H1 (cell line): ENCODE results near the gene CD14. TPM values are rescaled to one million over a fixed set of nuclear protein-coding genes. Genes with fewer than 3 reads are reported as not detected.
A peak's percentile ranks its signal among the peaks of the same experiment; 100 is the strongest.

ENCODE experiments used
- CTCF ChIA-PET: fragments of 300-600 bp; sonication (Branson Sonifier 250); formaldehyde crosslinking; loops from one replicate; lab custom pipeline; 2021; ENCODE audit not compliant: partially characterized antibody; lab: Charles Lee
- POLR2A ChIA-PET: fragments of 300-600 bp; sonication (Branson Sonifier 250); formaldehyde crosslinking; loops from one replicate; lab custom pipeline; 2021; ENCODE audit warnings: inconsistent platforms; ENCODE audit not compliant: partially characterized antibody; lab: Charles Lee
- DNase-seq, 2 experiments: peaks; one replicate each; pipeline versions ENCODE4 v3.0.0 to v3.0.0-alpha.2; 2010 to 2022; ENCODE audit warnings: low spot score in 2 of 2, low read depth in 1 of 2, mixed read lengths in 1 of 2
- FAIRE-seq: peaks from 2 replicates; lab custom pipeline; 2011; peaks lifted over from hg19 to GRCh38; lab: Jason Lieb, UNC
- H2AFZ ChIP-seq: 2 replicates; pipeline ENCODE4 v1.8.1; 2012; ENCODE audit warnings: low read length, inconsistent platforms
- H2AK5ac ChIP-seq: 2 replicates; pipeline ENCODE4 v1.6.1; 2013; ENCODE audit warnings: low read depth, low read length
- H2BK120ac ChIP-seq: replicated peaks from 2 replicates; pipeline ENCODE3; 2013; ENCODE audit warnings: low read depth, low read length, inconsistent platforms
- H2BK12ac ChIP-seq: 2 replicates; pipeline ENCODE4 v1.6.1; 2013; ENCODE audit warnings: low read depth, low read length
- H2BK15ac ChIP-seq: 2 replicates; pipeline ENCODE4 v1.6.1; 2013; ENCODE audit warnings: low read length
- H2BK20ac ChIP-seq: 2 replicates; pipeline ENCODE4 v1.6.1; 2013; ENCODE audit warnings: low read length
- H2BK5ac ChIP-seq: 2 replicates; pipeline ENCODE4 v1.6.1; 2013; ENCODE audit warnings: low read depth, low read length
- H3K14ac ChIP-seq: 2 replicates; pipeline ENCODE4 v1.6.1; 2013; ENCODE audit warnings: inconsistent platforms; ENCODE audit not compliant: insufficient read length
- H3K18ac ChIP-seq: 2 replicates; pipeline ENCODE4 v1.6.1; 2013; ENCODE audit warnings: low read length; ENCODE audit errors: extremely low read depth
- H3K23ac ChIP-seq: 2 replicates; pipeline ENCODE4 v1.6.1; 2013; ENCODE audit warnings: inconsistent platforms; ENCODE audit not compliant: insufficient read length
- H3K23me2 ChIP-seq: 2 replicates; pipeline ENCODE4 v1.6.1; 2013; ENCODE audit warnings: low read depth, low read length
- H3K27ac ChIP-seq: 2 replicates; pipeline ENCODE4 v1.6.1; 2011; ENCODE audit warnings: low read depth, low read length, inconsistent platforms
- H3K27me3 ChIP-seq, 4 experiments: replicated peaks in 1 of 4; 1 replicate in 1 of 4; 2 replicates in 3 of 4; pipeline versions ENCODE4 v1.6.1 to v1.8.1; 2011 to 2013; ENCODE audit warnings: low read length in 3 of 4, mild to moderate bottlenecking in 3 of 4, inconsistent platforms in 2 of 4, mixed read lengths in 2 of 4, moderate library complexity in 1 of 4; ENCODE audit not compliant: control insufficient read depth in 3 of 4, insufficient read depth in 3 of 4; ENCODE audit errors: extremely low read depth in 1 of 4
- H3K36me3 ChIP-seq, 4 experiments: 2 replicates each; pipeline versions ENCODE4 v1.6.1 to v1.8.1; 2011 to 2013; ENCODE audit warnings: mild to moderate bottlenecking in 4 of 4, low read length in 3 of 4, moderate library complexity in 2 of 4, control low read depth in 1 of 4, inconsistent platforms in 1 of 4; ENCODE audit not compliant: insufficient read depth in 4 of 4, control insufficient read depth in 2 of 4
- H3K4ac ChIP-seq: replicated peaks from 2 replicates; pipeline ENCODE3; 2013; ENCODE audit warnings: low read length, low read depth, mixed read lengths, inconsistent platforms; ENCODE audit not compliant: insufficient read length
- H3K4me1 ChIP-seq, 4 experiments: replicated peaks in 1 of 4; 1 replicate in 1 of 4; 2 replicates in 3 of 4; pipeline versions ENCODE4 v1.6.1 to v1.8.1; 2011 to 2013; ENCODE audit warnings: low read length in 3 of 4, inconsistent platforms in 2 of 4, mixed read lengths in 1 of 4; ENCODE audit not compliant: insufficient read depth in 4 of 4, control insufficient read depth in 3 of 4
- H3K4me2 ChIP-seq, 2 experiments: 2 replicates each; pipeline versions ENCODE4 v1.6.1 to v1.8.1; 2011 to 2013; ENCODE audit warnings: low read depth in 2 of 2, low read length in 2 of 2, control low read depth in 1 of 2, inconsistent platforms in 1 of 2, mild to moderate bottlenecking in 1 of 2; ENCODE audit not compliant: insufficient read depth in 1 of 2
- H3K4me3 ChIP-seq, 4 experiments: fragments of 200-600, 300-600 bp in 1 of 4; sonication (generic), shearing (Covaris generic), sonication (Bioruptor Twin) in 1 of 4; 2 replicates each; pipeline versions ENCODE4 v1.5.1 to v1.8.1; 2011 to 2016; ENCODE audit warnings: low read length in 4 of 4, low read depth in 3 of 4, control low read depth in 2 of 4, inconsistent platforms in 2 of 4, mild to moderate bottlenecking in 2 of 4, mixed read lengths in 1 of 4, moderate library complexity in 1 of 4; ENCODE audit not compliant: insufficient read depth in 2 of 4; ENCODE audit errors: extremely low read depth in 1 of 4
- H3K56ac ChIP-seq: replicated peaks from 2 replicates; pipeline ENCODE3; 2013; ENCODE audit warnings: low read depth, mild to moderate bottlenecking, mixed read lengths, low read length, inconsistent platforms; ENCODE audit not compliant: insufficient read length
- H3K79me1 ChIP-seq: 2 replicates; pipeline ENCODE4 v1.6.1; 2013; ENCODE audit warnings: low read depth, low read length, control low read depth
- H3K79me2 ChIP-seq, 2 experiments: 2 replicates each; pipeline versions ENCODE4 v1.6.1 to v1.8.1; 2012 to 2013; ENCODE audit warnings: low read length in 2 of 2, mild to moderate bottlenecking in 2 of 2, inconsistent platforms in 1 of 2; ENCODE audit not compliant: insufficient read depth in 2 of 2, control insufficient read depth in 1 of 2
- H3K9ac ChIP-seq, 4 experiments: replicated peaks in 1 of 4; 1 replicate in 1 of 4; 2 replicates in 3 of 4; pipeline versions ENCODE4 v1.6.1 to v1.8.1; 2011 to 2013; ENCODE audit warnings: low read depth in 3 of 4, low read length in 3 of 4, control low read depth in 2 of 4, mild to moderate bottlenecking in 2 of 4, moderate library complexity in 2 of 4, inconsistent platforms in 1 of 4; ENCODE audit errors: extremely low read depth in 1 of 4
- H3K9me3 ChIP-seq, 2 experiments: 2 replicates each; pipeline versions ENCODE4 v1.6.1 to v1.8.1; 2012 to 2013; ENCODE audit warnings: mild to moderate bottlenecking in 2 of 2, moderate library complexity in 2 of 2, control low read depth in 1 of 2, inconsistent platforms in 1 of 2, low read depth in 1 of 2, low read length in 1 of 2, mixed read lengths in 1 of 2; ENCODE audit not compliant: insufficient read depth in 2 of 2
- H4K20me1 ChIP-seq, 2 experiments: replicated peaks in 1 of 2; 2 replicates each; pipeline versions ENCODE3 to v1.8.1; 2011 to 2013; ENCODE audit warnings: inconsistent platforms in 2 of 2, low read length in 2 of 2, mild to moderate bottlenecking in 1 of 2; ENCODE audit not compliant: insufficient read depth in 2 of 2, control insufficient read depth in 1 of 2
- H4K5ac ChIP-seq: 2 replicates; pipeline ENCODE4 v1.6.1; 2013; ENCODE audit warnings: low read length, low read depth, mixed read lengths, inconsistent platforms; ENCODE audit not compliant: insufficient read length
- H4K8ac ChIP-seq: 2 replicates; pipeline ENCODE4 v1.8.0; 2013; ENCODE audit warnings: mild to moderate bottlenecking, moderate library complexity, low read length, inconsistent platforms; ENCODE audit not compliant: insufficient read depth; ENCODE audit errors: extremely low read depth
- H4K91ac ChIP-seq: replicated peaks from 2 replicates; pipeline ENCODE3; 2013; ENCODE audit warnings: low read length, mixed read lengths, inconsistent platforms; ENCODE audit not compliant: insufficient read length
- ASH2L ChIP-seq: fragments of 200-600, 300-600 bp; sonication (generic); IDR thresholded peaks from one replicate; pipeline ENCODE4 v1.7.1; 2017; ENCODE audit warnings: low read length
- CREB1 ChIP-seq: IDR thresholded peaks from 2 replicates; pipeline ENCODE4 v1.6.1; 2012; ENCODE audit warnings: inconsistent platforms
- EP300 ChIP-seq, 2 experiments: IDR thresholded peaks; 1 replicate in 1 of 2; 2 replicates in 1 of 2; pipeline ENCODE4 v1.6.1; 2011 to 2012; ENCODE audit warnings: low read depth in 2 of 2, low read length in 2 of 2, mild to moderate bottlenecking in 2 of 2, borderline replicate concordance in 1 of 2, inconsistent platforms in 1 of 2, moderate library complexity in 1 of 2
- GTF2F1 ChIP-seq: IDR thresholded peaks from 2 replicates; pipeline ENCODE4 v1.6.1; 2012; ENCODE audit warnings: low read depth, low read length, improper control_type of control experiment, borderline replicate concordance
- POLR2AphosphoS5 ChIP-seq: IDR thresholded peaks from 2 replicates; pipeline ENCODE4 v1.6.1; 2011; ENCODE audit warnings: low read depth, low read length
- RBBP5 ChIP-seq: IDR thresholded peaks from 2 replicates; pipeline ENCODE4 v1.7.1; 2012; ENCODE audit warnings: low read depth, mild to moderate bottlenecking, inconsistent platforms, low read length, moderate library complexity, borderline replicate concordance
- SAP30 ChIP-seq: fragments of 300-600 bp; sonication (generic); IDR thresholded peaks from 2 replicates; pipeline ENCODE4 v1.7.1; 2012; ENCODE audit warnings: low read length, moderate library complexity, mild to moderate bottlenecking, inconsistent platforms; ENCODE audit not compliant: insufficient read depth, insufficient replicate concordance
- SIN3A ChIP-seq, 2 experiments: IDR thresholded peaks in 1 of 2; conservative IDR thresholded peaks in 1 of 2; 2 replicates each; pipeline ENCODE4 v1.6.1; 2011 to 2012; ENCODE audit warnings: low read length in 2 of 2, improper control_type of control experiment in 1 of 2, low read depth in 1 of 2, mild to moderate bottlenecking in 1 of 2
- SP1 ChIP-seq: IDR thresholded peaks from 2 replicates; pipeline ENCODE4 v1.6.1; 2011; ENCODE audit warnings: low read depth, low read length
- TAF1 ChIP-seq: IDR thresholded peaks from 2 replicates; pipeline ENCODE4 v1.6.1; 2011; ENCODE audit warnings: mild to moderate bottlenecking, low read depth, low read length
- YY1 ChIP-seq: IDR thresholded peaks from 2 replicates; pipeline ENCODE4 v1.6.1; 2011; ENCODE audit warnings: low read depth, mild to moderate bottlenecking, low read length
- WGBS, 2 experiments: shearing (Covaris generic) in 1 of 2; methylation state at CpG; one replicate each; pipeline versions ENCODE4 v1.1.6 to v1.1.7; 2013 to 2015; ENCODE audit warnings: low lambda C conversion rate in 2 of 2, mixed read lengths in 2 of 2, inconsistent platforms in 1 of 2, low coverage in 1 of 2, missing lambda C conversion rate in 1 of 2; ENCODE audit not compliant: insufficient replicate concordance in 2 of 2, insufficient coverage in 1 of 2, insufficient read length in 1 of 2; ENCODE audit errors: extremely low coverage in 1 of 2, missing lambda C conversion rate in 1 of 2; 5-methylcytosine and 5-hydroxymethylcytosine counted together
- polyA plus RNA-seq, 7 experiments: library from polyadenylated mRNA; depleted of rRNA in 3 of 7; stranded (reverse) in 5 of 7; unstranded in 2 of 7; fragments of >200 nt in 5 of 7; fragments of 200-250 nt in 2 of 7; gene quantifications; 1 replicate in 5 of 7; 2 replicates in 1 of 7; 4 replicates in 1 of 7; pipeline versions ENCODE4 v1.2.1 to v1.2.3, GENCODE V29; 2011 to 2013; ENCODE audit warnings: missing spikeins in 2 of 7, mixed read lengths in 2 of 7
- total RNA-seq: library from RNA; stranded (reverse); fragmentation: NEBNext Ultra II Directional; extraction: Animal tissue kit (Norgen Biotek cat#: 25700); gene quantifications from 2 replicates; pipeline ENCODE4 v1.2.1, GENCODE V29; 2021

The CD14 gene
- total and polyA plus RNA-seq, 2 of the 8 experiments (the other 6 are each of a cell fraction or from before 2014, with no cell fraction given) = 0.15 TPM; not detected in 1

GRCh38 chr5:140664359-140665119 lies 31.6 kb upstream of the CD14 start, which contains the start of gene WDR55:
WDR55 (plus strand) TSS chr5:140664904; CDS start chr5:140664913, 9 bp downstream.
- no peak within 1 kb of the TSS for H3K23ac ChIP-seq
- H3K4ac ChIP-seq = peak within 1 kb of the TSS; percentile 40
- H3K18ac ChIP-seq = peak within 1 kb of the TSS; percentile 65; the same call in 1 of the 2 replicates
- H2BK120ac ChIP-seq = no peak within 1 kb of the TSS
- no peak within 1 kb of the TSS for H3K14ac ChIP-seq
- peak within 1 kb of the TSS; percentile 72; the same call in 1 of the 2 replicates for H2BK20ac ChIP-seq
- H3K4me1 ChIP-seq = no peaks in the 10 kb centered on the region; a peak in 1 of 7 replicates
- H3K56ac ChIP-seq = peak within 1 kb of the TSS; percentile 71
- peaks cover 0 to 2% of the 10 kb centered on the region in 2 experiments for H4K20me1 ChIP-seq
- WGBS, 2 experiments = 2% methylated on average over 52 of the region's 54 CpGs; no CpG with 5 or more reads in 1 of the 2 experiments
- H3K23me2 ChIP-seq = peaks cover 6% of the 10 kb centered on the region
- peak within 1 kb of the TSS; percentile 89 for H4K8ac ChIP-seq
- H2AK5ac ChIP-seq = no peak within 1 kb of the TSS
- FAIRE-seq = no peak
- H3K79me2 ChIP-seq = peaks cover 0 to 19% of the 10 kb centered on the region in 2 experiments; a peak in 2 of 4 replicates
- DNase-seq = peak; percentile 79 to 94
- peak within 1 kb of the TSS; percentile 82 to 98 (median 94) for H3K4me3 ChIP-seq
- peak within 1 kb of the TSS; percentile 64 for H4K91ac ChIP-seq
- no peak within 1 kb of the TSS for H2BK15ac ChIP-seq
- H3K36me3 ChIP-seq = peaks cover 11 to 50% (median 34%) of the 10 kb centered on the region in 4 experiments
- no peak within 1 kb of the TSS for H3K27ac ChIP-seq
- peak within 1 kb of the TSS; percentile 62 for H4K5ac ChIP-seq
- CTCF ChIA-PET = interaction anchor here (0.8 to 2.1 kb wide), 4 partner anchors 10 to 56 kb away, joined by 3 to 4 read pairs (median 3); partner anchors contain the start of genes IK and NDUFA2
- no peaks in the 10 kb centered on the region for H3K27me3 ChIP-seq
- peak within 1 kb of the TSS; percentile 61; the same call in 1 of the 2 replicates for H2BK5ac ChIP-seq
- H3K79me1 ChIP-seq = peaks cover 3% of the 10 kb centered on the region; the same call in 1 of the 2 replicates
- H3K9ac ChIP-seq = peak within 1 kb of the TSS in 3 of 4 experiments; percentile 35 to 74 (median 49); a peak in 6 of 7 replicates
- no peak within 1 kb of the TSS for H2BK12ac ChIP-seq
- H3K4me2 ChIP-seq = peak within 1 kb of the TSS; percentile 92 to 93
- H3K9me3 ChIP-seq = no peaks in the 10 kb centered on the region
- peak within 1 kb of the TSS; percentile 98 for H2AFZ ChIP-seq
- POLR2A ChIA-PET = interaction anchor here (0.7 to 9.9 kb wide), 11 partner anchors 9 to 318 kb away, joined by 3 to 87 read pairs (median 6); partner anchors contain the start of genes DND1, EIF4EBP3, HARS1 and HARS2
- TF ChIP-seq RBBP5 (no peak; the same call in 1 of the 2 replicates), GTF2F1 (peak; percentile 92), EP300 (IDR thresholded peaks at IDR 0.05; ENCODE audit: borderline replicate concordance in 1 of 2, low read depth in 2 of 2, low read length in 2 of 2) (0 out of 3 replicates have a peak, but pooled peaks of 1 of the 2 experiments have one; percentile 11), SP1 (no peak), POLR2AphosphoS5 (peak; percentile 54; the same call in 1 of the 2 replicates), CREB1 (peak; percentile 70), TAF1 (peak; percentile 75; the same call in 1 of the 2 replicates), YY1 (no peak), SIN3A (conservative IDR thresholded peaks at IDR 0.05 in 1 of 2, IDR thresholded peaks at IDR 0.05 in 1 of 2; ENCODE audit: low read depth in 1 of 2, low read length in 2 of 2) (peak; percentile 78 to 79; a peak in 2 of 4 replicates), ASH2L (peak; percentile 77), SAP30 (peak; percentile 92)
